Stomach smooth muscle (tissue), 2 donors: Measurements from ENCODE around the gene FCGR2B.
"Not testable (repeated sequence)": the region's sequence is repeated elsewhere in the genome, so short reads cannot be mapped to it uniquely, and the experiment has no call there.

ENCODE experiments used
- H3K27ac ChIP-seq: one replicate; pipeline ENCODE4 v1.7.0; 2013; ENCODE audit warnings: mild to moderate bottlenecking, low read length, inconsistent platforms
- H3K27me3 ChIP-seq, 2 donors: one replicate each; pipeline ENCODE4 v1.7.0; 2013; ENCODE audit warnings: low read length in 2 of 2; ENCODE audit not compliant: insufficient read depth in 2 of 2, control insufficient read depth in 1 of 2
- H3K36me3 ChIP-seq, 2 donors: one replicate each; pipeline ENCODE4 v1.7.0; 2013; ENCODE audit warnings: low read length in 2 of 2; ENCODE audit not compliant: control insufficient read depth in 2 of 2, insufficient read depth in 2 of 2
- H3K4me1 ChIP-seq: one replicate; pipeline ENCODE4 v1.7.0; 2013; ENCODE audit warnings: low read length; ENCODE audit not compliant: control insufficient read depth, insufficient read depth
- H3K4me3 ChIP-seq, 2 donors: one replicate each; pipeline ENCODE4 v1.7.0; 2013; ENCODE audit warnings: low read length in 2 of 2
- H3K9ac ChIP-seq, 2 donors: one replicate each; pipeline ENCODE4 v1.7.0; 2013; ENCODE audit warnings: low read length in 2 of 2, mild to moderate bottlenecking in 1 of 2
- H3K9me3 ChIP-seq, 2 donors: one replicate each; pipeline ENCODE4 v1.7.0; 2013; ENCODE audit warnings: low read length in 2 of 2; ENCODE audit not compliant: control insufficient read depth in 2 of 2
- donor health status: healthy.
- donor health status: Pancreatic carcinoma.

The FCGR2B gene

GRCh38 chr1:161631076-161631475 is 31.9 kb upstream of the FCGR2B start, which contains the start of gene FCGR3B:
TSS of gene FCGR3B (minus strand) at chr1:161631176. CDS start at chr1:161631094, 82 bp downstream.
- Histone ChIP-seq H3K36me3 (no peaks in the 10 kb centered on the region), H3K9ac (no peak within 1 kb of the TSS), H3K27me3 (peaks cover 0 to 2% of the 10 kb centered on the region in 2 donors), H3K4me1 (no peaks in the 10 kb centered on the region), H3K4me3 (no peak within 1 kb of the TSS), H3K9me3 (no peaks in the 10 kb centered on the region), H3K27ac (no peak within 1 kb of the TSS)

GRCh38 chr1:161634993-161635392 is 27.9 kb upstream of the FCGR2B start:
- not testable (repeated sequence) for H3K36me3 ChIP-seq

GRCh38 chr1:161636189-161636782 is 26.7 kb upstream of the FCGR2B start:
- not testable (repeated sequence) for H3K27ac ChIP-seq, H3K9ac ChIP-seq, H3K4me1 ChIP-seq, H3K9me3 ChIP-seq, H3K27me3 ChIP-seq, H3K36me3 ChIP-seq, H3K4me3 ChIP-seq

More at GRCh38 chr1:161634993-161635392, 27.9 kb upstream of the FCGR2B start:
- H3K9ac ChIP-seq, H3K27ac ChIP-seq, H3K9me3 ChIP-seq, H3K4me1 ChIP-seq, H3K27me3 ChIP-seq, H3K4me3 ChIP-seq: not testable (repeated sequence)

- H3K27me3 ChIP-seq, H3K9me3 ChIP-seq, H3K36me3 ChIP-seq, H3K9ac ChIP-seq, H3K27ac ChIP-seq, H3K4me3 ChIP-seq, H3K4me1 ChIP-seq: not testable (repeated sequence)
Observed at GRCh38 chr1:161636976-161637375, 26.0 kb upstream of the FCGR2B start.

DNA sequence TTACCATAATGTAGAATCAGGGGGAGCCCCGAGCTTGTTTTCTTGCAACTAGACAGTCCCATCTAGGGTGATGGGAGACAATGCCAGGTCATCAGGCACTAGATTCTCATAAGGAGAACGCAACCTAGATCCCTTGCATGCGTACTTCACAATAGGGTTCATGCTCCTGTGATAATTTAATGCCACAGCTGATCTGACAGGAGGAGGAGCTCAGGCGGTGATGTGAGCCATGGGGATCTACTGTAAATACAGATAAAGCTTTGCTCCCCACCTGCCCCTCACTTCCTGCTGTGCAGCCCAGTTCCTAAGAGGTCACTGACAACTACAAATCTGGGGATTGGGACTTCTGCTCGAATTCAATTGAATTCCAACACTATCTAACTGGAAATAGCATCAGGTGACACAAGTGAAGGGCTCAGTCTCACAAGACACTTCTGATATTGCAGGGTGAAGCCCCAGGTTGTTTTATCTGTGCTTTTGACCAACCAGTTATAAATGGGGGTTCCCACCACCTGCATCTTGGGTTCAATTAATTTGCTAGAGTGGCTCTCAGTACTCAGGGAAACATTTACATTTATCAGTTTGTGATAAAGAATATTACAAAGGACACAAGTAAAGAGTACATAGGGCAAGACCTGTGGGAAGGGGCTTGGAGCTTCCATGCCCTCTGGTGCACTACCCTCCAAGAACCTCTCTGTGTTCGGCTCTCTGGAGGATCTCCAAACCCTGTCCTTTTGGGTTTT is 24.5 kb upstream of the FCGR2B start:
- not testable (repeated sequence) for H3K9ac ChIP-seq, H3K36me3 ChIP-seq, H3K4me3 ChIP-seq, H3K27me3 ChIP-seq, H3K27ac ChIP-seq, H3K9me3 ChIP-seq, H3K4me1 ChIP-seq

DNA sequence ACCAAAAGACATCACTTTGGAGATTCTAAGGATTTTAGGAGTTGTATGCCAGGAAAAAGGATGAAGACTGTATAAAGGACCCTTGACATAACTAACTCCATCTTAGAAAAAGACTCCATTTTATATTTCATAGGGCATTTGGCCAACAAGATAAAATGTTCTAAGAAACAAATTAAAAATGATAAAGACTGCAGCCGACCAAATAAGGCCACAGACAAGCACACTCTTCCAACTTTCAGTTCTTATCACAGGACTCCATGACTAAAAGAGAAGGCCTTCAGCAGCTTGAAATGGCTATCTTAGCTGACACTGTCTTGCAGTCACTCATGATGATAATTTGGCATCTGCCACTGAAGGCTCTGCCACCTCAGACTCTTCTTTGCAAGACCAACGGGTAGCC is 23.7 kb upstream of the FCGR2B start:
- H3K9ac ChIP-seq, H3K4me1 ChIP-seq: not testable (repeated sequence)

GRCh38 chr1:161642697-161643096 is 20.2 kb upstream of the FCGR2B start:
- not testable (repeated sequence) for H3K27me3 ChIP-seq, H3K36me3 ChIP-seq, H3K27ac ChIP-seq, H3K4me1 ChIP-seq, H3K9ac ChIP-seq, H3K4me3 ChIP-seq, H3K9me3 ChIP-seq

More for the DNA sequence above, 23.7 kb upstream of the FCGR2B start:
- not testable (repeated sequence) for H3K9me3 ChIP-seq, H3K4me3 ChIP-seq, H3K27me3 ChIP-seq, H3K36me3 ChIP-seq, H3K27ac ChIP-seq

DNA sequence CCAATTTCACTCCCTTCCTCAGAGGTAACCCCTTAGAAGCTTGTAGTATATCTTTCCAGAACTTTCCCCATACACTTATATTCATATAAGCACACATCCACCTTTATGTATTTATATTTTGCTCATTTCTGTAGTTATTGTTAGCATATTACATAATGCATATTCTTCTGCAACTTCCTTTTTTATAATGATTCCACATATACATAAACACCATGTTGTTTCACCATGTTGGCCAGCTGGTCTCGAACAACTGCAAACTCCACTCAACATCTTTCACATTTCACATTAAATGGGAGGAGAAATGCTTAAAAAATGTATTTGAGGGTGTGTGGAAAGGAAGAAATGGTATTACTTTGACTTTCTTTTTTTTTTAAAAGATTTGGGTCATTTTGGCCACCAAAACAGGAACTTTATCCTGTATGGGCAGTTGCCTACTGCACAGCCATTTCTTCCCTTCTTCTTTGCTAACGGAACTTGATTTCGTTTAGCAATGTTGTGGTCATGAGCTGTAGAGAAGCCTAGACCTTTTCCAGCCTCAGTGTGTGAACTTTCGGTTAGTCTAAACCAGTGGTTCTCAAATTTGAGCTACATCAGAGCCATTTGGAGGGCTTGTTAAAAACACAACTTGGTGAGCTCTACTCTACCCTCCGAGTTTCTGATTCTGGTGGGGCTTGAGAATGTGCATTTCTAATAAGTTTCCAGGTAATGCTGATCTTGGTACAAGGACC is 19.3 kb upstream of the FCGR2B start:
- not testable (repeated sequence) for H3K36me3 ChIP-seq, H3K9ac ChIP-seq, H3K27me3 ChIP-seq, H3K9me3 ChIP-seq, H3K4me3 ChIP-seq, H3K27ac ChIP-seq, H3K4me1 ChIP-seq

DNA sequence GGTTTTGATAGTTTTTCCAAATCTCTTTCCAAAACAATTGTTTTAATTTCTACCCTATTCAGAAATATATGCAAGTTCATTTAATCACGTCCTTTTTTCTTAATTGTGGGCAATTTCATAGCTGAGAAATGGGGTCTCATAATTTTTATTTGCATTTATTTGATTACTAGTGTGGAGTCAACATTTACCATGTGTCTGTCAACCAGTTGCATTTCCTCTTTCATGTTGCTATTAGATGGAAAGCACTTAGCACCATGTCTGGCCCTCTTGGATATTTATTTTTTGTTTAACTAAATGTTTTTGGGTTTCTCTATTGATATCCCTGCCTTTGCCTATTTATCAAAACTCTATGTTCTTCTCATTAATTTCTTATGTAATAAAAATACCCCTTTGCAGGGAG is 18.1 kb upstream of the FCGR2B start:
- H3K27me3 ChIP-seq, H3K27ac ChIP-seq, H3K9ac ChIP-seq, H3K4me3 ChIP-seq, H3K36me3 ChIP-seq, H3K4me1 ChIP-seq, H3K9me3 ChIP-seq: not testable (repeated sequence)

- H3K4me1 ChIP-seq, H3K9ac ChIP-seq, H3K9me3 ChIP-seq, H3K4me3 ChIP-seq, H3K36me3 ChIP-seq, H3K27ac ChIP-seq, H3K27me3 ChIP-seq: not testable (repeated sequence)
Observed at GRCh38 chr1:161647507-161648360, 15.2 kb upstream of the FCGR2B start.
